HG03565 (cell line): ENCODE data around the gene THRSP.
"Not testable (repeated sequence)": the region's sequence is repeated elsewhere in the genome, so short reads cannot be mapped to it uniquely, and the experiment has no call there.

Source experiments
- ATAC-seq: cut with Tn5 transposase; IDR thresholded peaks from one replicate; pipeline ENCODE4 v1.9.1; 2021; ENCODE audit warnings: mild to moderate bottlenecking, moderate library complexity; ENCODE audit not compliant: unreplicated experiment

THRSP gene

DNA sequence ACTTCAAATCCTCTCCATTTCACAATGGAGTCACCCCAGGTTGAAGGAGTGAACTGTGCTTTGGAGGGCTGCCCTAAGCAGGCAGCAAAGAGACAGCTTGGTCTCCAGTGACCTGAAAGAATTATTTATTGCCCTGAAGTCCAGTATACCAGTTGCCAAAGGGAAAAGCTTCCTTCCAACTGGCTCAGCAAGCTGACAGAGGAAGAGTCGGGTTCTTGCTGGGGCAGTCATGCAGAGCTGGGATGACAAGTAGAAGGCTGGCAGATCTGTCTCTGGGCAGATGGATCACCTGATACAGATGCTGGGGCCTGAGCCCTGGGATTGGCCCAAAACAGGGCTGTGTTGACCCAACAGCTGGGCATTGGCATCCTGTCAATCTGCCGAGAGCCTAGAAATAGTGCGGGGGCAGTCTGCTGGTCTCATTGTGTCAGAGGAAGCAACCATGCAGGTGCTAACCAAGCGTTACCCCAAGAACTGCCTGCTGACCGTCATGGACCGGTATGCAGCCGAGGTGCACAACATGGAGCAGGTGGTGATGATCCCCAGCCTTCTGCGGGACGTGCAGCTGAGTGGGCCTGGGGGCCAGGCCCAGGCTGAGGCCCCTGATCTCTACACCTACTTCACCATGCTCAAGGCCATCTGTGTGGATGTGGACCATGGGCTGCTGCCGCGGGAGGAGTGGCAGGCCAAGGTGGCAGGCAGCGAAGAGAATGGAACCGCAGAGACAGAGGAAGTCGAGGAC is at the start of gene THRSP:
Gene THRSP, plus strand, starts transcription at position 422 of the 742 bp plus-strand sequence. Its CDS starts 21 bp downstream, at position 443.
- no peak for ATAC-seq

GRCh38 chr11:78014937-78015520 is 48.6 kb upstream of the THRSP start:
- ATAC-seq: not testable (repeated sequence)

DNA sequence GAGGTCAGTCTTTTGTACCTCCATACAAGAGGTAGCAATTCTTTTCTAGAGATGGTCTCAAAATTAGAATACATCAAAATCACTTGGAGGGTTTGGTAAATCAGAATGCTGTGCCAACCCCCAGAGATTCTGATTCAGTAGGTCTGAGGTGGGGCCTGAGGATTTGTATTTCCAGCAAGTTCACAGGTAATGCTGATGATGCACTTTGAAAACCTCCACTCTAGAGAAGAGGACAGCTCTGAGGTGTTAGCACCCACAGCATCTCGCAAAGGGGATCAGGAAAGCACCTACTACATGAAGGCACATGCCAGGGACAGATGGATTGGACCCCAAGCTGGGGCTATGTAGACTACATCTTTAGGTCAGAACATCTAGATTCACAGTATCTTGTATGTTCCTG is 47.8 kb upstream of the THRSP start:
- ATAC-seq: no peak

DNA sequence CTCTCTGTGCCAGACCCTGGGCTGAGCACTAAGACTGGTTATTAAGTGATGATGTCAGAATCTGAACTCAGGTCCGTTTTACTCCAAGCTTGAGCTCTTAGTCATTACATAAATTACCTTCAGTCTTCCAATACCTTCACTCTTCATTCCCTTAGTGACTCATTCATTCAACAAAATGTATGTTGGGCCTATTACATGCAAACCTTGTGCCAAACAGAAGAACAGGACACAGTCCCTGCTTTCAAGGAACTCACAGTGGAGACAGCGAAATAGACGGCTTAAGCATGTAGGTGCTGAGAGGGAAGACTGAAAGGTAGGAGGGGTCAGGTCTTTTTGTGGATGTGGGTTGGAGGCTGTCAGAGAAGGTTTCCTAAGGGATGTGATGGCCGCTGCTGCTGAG is 43.9 kb upstream of the THRSP start:
- no peak for ATAC-seq

DNA sequence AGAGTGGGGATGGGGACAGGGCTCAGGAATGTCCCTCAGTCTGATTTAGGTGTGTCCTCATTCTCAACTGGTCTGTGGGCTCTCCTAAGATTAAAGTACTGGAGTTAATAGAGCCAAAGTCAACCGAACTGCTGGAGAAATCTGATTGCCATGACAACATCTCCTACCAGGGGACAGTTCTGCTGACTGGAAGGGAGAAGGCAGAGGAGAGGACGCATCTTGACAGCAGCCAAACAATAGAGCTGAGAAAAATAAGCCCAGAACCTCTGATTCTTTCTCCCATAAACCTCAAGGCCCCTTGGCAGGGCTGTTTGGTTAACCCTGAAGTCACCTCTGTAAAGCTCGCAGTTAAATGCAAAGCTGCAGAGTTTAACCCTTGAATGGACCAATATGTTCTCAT is 43.4 kb upstream of the THRSP start:
- ATAC-seq: no peak

DNA sequence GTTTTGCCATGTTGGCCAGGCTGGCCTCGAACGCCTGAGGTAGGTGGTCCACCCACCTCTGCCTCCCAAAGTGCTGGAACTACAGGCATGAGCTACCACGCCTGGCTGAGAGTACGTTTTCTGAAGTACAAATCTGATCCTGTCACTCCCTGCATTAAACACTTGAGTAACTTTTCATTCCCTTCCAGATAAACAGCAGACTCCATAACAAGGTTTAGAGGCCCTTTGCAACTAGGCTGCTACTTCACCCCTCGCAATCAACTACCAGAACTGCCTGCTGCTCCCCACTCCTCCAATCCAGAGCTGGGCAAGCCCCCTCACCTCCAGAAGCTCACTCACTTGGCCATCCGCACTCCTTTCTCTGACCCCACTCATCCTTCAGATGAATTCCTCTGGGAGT is 42.0 kb upstream of the THRSP start:
- no peak for ATAC-seq

GRCh38 chr11:78022397-78023396 is 41.0 kb upstream of the THRSP start, which contains the start of gene KCTD14:
TSS of gene KCTD14 (minus strand) at chr11:78023276. CDS start at chr11:78023249, 27 bp downstream.
- ATAC-seq: no peak

DNA sequence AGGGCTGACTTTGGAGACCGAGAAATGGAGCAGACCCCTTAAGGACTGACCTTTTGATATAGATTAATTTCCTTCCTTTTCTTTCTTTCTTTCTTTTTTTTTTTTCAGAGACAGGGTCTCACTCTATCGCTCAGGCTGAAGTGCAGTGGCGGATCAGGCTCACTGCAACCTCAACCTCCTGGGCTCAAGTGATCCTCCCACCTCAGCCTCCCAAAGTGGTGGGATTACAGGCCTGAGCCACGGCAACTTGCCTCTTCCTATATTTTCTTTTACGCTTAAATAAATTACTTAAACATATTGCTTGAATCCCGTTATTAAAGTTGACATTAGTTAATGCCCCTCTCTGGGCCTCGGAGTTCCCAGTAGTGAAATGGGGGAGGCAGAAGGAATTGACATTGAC is 40.2 kb upstream of the THRSP start:
- no peak for ATAC-seq

DNA sequence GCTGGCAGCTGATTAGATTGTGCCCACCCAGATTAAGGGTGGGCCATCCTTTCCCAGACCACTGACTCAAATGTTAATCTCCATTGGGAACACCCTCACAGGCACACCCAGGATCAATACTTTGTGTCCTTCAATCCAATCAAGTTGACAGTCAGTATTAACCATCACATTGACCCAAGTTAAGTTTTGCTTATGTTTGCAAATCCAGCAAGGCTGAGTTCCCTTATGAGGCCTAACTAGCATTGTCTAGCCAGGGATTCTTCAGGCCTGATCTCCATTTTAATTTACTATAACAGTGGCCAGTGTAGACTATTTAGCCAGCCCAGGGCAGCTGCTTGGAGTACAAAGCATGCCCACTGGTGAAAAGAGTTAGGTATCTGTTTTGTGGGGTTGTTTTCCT is 38.3 kb upstream of the THRSP start:
- no peak for ATAC-seq

GRCh38 chr11:78027759-78028158 is 35.9 kb upstream of the THRSP start:
- no peak for ATAC-seq

DNA sequence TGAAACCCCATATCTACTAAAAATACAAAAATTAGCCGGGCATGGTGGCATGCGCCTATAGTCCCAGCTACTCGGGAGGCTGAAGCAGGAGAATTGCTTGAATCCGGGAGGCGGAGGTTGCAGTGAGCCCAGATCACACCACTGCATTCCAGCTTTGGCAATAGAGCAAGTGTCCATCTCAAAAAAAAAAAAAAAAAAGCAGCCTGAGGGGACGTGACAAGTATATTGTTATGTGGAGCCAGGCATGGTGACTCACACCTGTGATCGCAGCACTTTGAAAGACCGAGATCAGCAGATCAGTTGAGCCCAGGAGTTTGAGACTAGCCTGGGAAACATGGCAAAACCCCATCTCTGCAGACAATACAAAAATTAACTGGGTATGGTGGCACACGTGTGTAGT is 35.2 kb upstream of the THRSP start:
- not testable (repeated sequence) for ATAC-seq

- no peak for ATAC-seq
Observed at GRCh38 chr11:78030429-78031325, 33.0 kb upstream of the THRSP start.

DNA sequence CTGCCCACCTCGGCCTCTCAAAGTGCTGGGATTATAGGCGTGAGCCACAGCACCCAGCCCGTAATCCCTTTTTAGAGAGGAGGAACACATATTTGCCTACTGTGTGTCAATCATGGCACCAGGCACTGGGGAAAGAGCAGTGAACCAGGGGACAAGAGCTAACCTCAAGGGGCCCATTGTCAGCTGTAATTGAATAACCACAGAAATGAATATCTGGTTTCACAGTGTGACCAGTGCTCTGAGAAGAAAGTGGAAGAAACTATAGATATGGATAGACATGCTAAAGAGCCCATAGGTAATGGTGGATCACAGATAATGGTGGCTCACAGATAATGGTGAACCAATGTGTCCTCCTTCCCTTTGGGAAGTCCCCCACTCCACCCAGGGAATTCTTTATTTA is 32.0 kb upstream of the THRSP start:
- no peak for ATAC-seq

DNA sequence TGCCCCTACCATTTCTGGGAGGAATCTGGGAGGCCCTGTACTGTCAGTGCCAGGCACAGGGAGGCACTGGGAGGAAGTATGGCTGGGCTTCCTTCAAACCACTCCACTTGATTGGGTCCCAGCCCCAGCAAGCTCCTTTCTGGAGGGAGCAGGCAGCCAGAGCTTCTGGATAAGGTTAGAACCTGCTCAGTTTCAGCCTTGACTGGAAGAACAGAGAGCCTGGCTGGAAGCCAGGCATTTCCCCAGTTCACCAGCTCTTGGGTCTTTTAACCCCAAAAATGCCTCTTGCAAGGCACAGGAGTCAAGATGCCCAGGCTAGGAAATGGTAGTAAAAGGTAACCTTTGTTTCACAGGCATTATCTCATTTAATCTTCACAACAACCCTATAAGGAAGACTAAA is 31.6 kb upstream of the THRSP start:
- no peak for ATAC-seq

DNA sequence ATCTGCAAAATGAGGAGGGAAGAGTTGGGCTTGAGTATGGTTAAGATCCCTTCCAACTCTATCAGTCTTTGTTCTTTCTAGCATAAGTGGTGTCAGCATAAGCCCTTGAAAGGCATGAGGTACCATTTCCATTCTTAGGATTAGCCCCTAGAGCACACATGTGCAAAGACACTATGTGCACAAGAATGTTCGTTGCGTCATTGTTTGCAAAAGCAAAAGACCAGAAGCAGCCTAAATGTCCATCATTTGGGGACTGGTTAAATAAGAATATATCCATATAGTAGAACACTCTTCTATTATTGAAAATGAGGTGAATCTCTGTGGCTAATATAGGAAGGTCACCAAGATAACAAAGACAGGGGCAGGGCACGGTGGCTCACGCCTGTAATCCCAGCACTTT is 30.6 kb upstream of the THRSP start:
- ATAC-seq: no peak

- no peak for ATAC-seq
Observed at GRCh38 chr11:78034623-78035022, 29.0 kb upstream of the THRSP start.

DNA sequence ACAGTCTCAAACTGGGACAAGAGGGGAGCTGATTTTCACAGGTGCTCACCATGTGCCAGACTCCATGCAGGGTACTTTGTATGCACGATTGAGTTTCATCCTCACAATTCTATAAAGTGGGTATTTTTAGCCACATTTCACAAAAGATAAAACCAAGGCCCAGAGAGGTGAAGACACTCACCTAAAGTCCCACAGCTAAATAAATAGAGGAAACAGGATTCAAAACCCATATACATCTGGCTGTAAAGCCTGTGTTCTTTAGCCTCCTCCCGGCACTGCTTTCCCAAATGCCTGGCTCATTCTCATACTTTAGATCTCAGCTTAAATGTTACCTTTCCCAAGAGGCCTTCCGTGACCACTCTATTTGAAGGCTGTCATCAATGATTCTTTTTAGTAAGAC is 27.3 kb upstream of the THRSP start:
- no peak for ATAC-seq

GRCh38 chr11:78037056-78037455 is 26.6 kb upstream of the THRSP start:
- no peak for ATAC-seq

GRCh38 chr11:78037825-78038620 is 25.6 kb upstream of the THRSP start:
- ATAC-seq: no peak
